ENCODE measurements around the gene PLEKHH3.
"Not testable (repeated sequence)": the region's sequence is repeated elsewhere in the genome, so short reads cannot be mapped to it uniquely, and the experiment has no call there.

PLEKHH3 gene

GRCh38 chr17:42660692-42661345 is 16.0 kb downstream of the PLEKHH3 start:
- peak overlapping the region; percentile 34; the same call in 1 of the 2 replicates for H3K4me2 ChIP-seq (ENCODE audit: insufficient read depth, low read length)
- H3K79me2 ChIP-seq (ENCODE audit: insufficient read depth, low read length): peaks cover 4% of the 10 kb centered on the region
- H3K9ac ChIP-seq (ENCODE audit: low read depth, low read length): no peak overlapping the region
- no peak overlapping the region for H3K27ac ChIP-seq (ENCODE audit: low read length)
- H3K27me3 ChIP-seq (ENCODE audit: insufficient read depth, low read length, poor library complexity): no peaks in the 10 kb centered on the region
- DNase-seq: no peak
- no peaks in the 10 kb centered on the region for H3K9me3 ChIP-seq (ENCODE audit: insufficient read depth, low read length, severe bottlenecking)
- peaks cover 19% of the 10 kb centered on the region for H3K36me3 ChIP-seq (ENCODE audit: insufficient read depth, low read length)
- H2AFZ ChIP-seq (ENCODE audit: low read depth, low read length): no peak overlapping the region
- TF ChIP-seq EZH2 (IDR thresholded peaks at IDR 0.05; ENCODE audit: borderline replicate concordance, low read depth, low read length, severe bottlenecking) (no peak), CTCF (IDR thresholded peaks at IDR 0.05; ENCODE audit: borderline replicate concordance, extremely low read depth, low read length, poor library complexity, severe bottlenecking) (no peak)
- H3K4me1 ChIP-seq (ENCODE audit: insufficient read depth, low read length): peaks cover 21% of the 10 kb centered on the region
- ATAC-seq (ENCODE audit: insufficient read depth, low read depth): no peak
- no peak overlapping the region for H3K4me3 ChIP-seq (ENCODE audit: low read depth in 1 of 2, low read length in 2 of 2)
- H4K20me1 ChIP-seq (ENCODE audit: insufficient read depth, low read length): no peaks in the 10 kb centered on the region

- DNase-seq; H2AFZ ChIP-seq (ENCODE audit: low read depth, low read length); H3K9me3 ChIP-seq (ENCODE audit: insufficient read depth, low read length, severe bottlenecking); H3K27ac ChIP-seq (ENCODE audit: low read length); ATAC-seq (ENCODE audit: insufficient read depth, low read depth); H3K27me3 ChIP-seq (ENCODE audit: insufficient read depth, low read length, poor library complexity); H3K79me2 ChIP-seq (ENCODE audit: insufficient read depth, low read length); H4K20me1 ChIP-seq (ENCODE audit: insufficient read depth, low read length): not testable (repeated sequence)
- Histone ChIP-seq H3K9ac (ENCODE audit: low read depth, low read length) (peak overlapping the region; percentile 68), H3K4me2 (ENCODE audit: insufficient read depth, low read length) (peak overlapping the region; percentile 79), H3K4me1 (ENCODE audit: insufficient read depth, low read length) (peaks cover 21% of the 10 kb centered on the region), H3K4me3 (ENCODE audit: low read depth in 1 of 2, low read length in 2 of 2) (peak overlapping the region in 1 of 2 experiments; percentile 63; a peak in 3 of 4 replicates), H3K36me3 (ENCODE audit: insufficient read depth, low read length) (peaks cover 13% of the 10 kb centered on the region; the same call in 1 of the 2 replicates)
Measured at GRCh38 chr17:42659932-42660274, 16.9 kb downstream of the PLEKHH3 start.

GRCh38 chr17:42659079-42659931 is 17.5 kb downstream of the PLEKHH3 start, which contains the start of gene TUBG2:
Gene TUBG2, plus strand, starts transcription at chr17:42659284. Its CDS starts 220 bp downstream, at chr17:42659504.
- Histone ChIP-seq H4K20me1 (ENCODE audit: insufficient read depth, low read length) (no peaks in the 10 kb centered on the region), H2AFZ (ENCODE audit: low read depth, low read length) (peak within 1 kb of the TSS; percentile 74), H3K9me3 (ENCODE audit: insufficient read depth, low read length, severe bottlenecking) (no peaks in the 10 kb centered on the region), H3K79me2 (ENCODE audit: insufficient read depth, low read length) (peaks cover 4% of the 10 kb centered on the region), H3K4me2 (ENCODE audit: insufficient read depth, low read length) (peak within 1 kb of the TSS; percentile 79), H3K27me3 (ENCODE audit: insufficient read depth, low read length, poor library complexity) (no peaks in the 10 kb centered on the region), H3K27ac (ENCODE audit: low read length) (peak within 1 kb of the TSS; percentile 58), H3K36me3 (ENCODE audit: insufficient read depth, low read length) (peaks cover 10% of the 10 kb centered on the region; the same call in 1 of the 2 replicates), H3K4me1 (ENCODE audit: insufficient read depth, low read length) (peaks cover 21% of the 10 kb centered on the region), H3K4me3 (ENCODE audit: low read depth in 1 of 2, low read length in 2 of 2) (peak within 1 kb of the TSS; percentile 25 to 63; a peak in 3 of 4 replicates), H3K9ac (ENCODE audit: low read depth, low read length) (peak within 1 kb of the TSS; percentile 68)
- no peak for TF ChIP-seq CTCF (IDR thresholded peaks at IDR 0.05; ENCODE audit: borderline replicate concordance, extremely low read depth, low read length, poor library complexity, severe bottlenecking)
- TF ChIP-seq EZH2 (IDR thresholded peaks at IDR 0.05; ENCODE audit: borderline replicate concordance, low read depth, low read length, severe bottlenecking): no peak
- ATAC-seq (ENCODE audit: insufficient read depth, low read depth): peak; percentile 93
- DNase-seq: peak; percentile 94

Data from DND-41 (cell line).